Measurements from ENCODE around the gene TNNC1.

TNNC1 gene

GRCh38 chr3:52406791-52407510, 46.9 kb downstream of the TNNC1 start:
- TF ChIP-seq, protein P1, sequence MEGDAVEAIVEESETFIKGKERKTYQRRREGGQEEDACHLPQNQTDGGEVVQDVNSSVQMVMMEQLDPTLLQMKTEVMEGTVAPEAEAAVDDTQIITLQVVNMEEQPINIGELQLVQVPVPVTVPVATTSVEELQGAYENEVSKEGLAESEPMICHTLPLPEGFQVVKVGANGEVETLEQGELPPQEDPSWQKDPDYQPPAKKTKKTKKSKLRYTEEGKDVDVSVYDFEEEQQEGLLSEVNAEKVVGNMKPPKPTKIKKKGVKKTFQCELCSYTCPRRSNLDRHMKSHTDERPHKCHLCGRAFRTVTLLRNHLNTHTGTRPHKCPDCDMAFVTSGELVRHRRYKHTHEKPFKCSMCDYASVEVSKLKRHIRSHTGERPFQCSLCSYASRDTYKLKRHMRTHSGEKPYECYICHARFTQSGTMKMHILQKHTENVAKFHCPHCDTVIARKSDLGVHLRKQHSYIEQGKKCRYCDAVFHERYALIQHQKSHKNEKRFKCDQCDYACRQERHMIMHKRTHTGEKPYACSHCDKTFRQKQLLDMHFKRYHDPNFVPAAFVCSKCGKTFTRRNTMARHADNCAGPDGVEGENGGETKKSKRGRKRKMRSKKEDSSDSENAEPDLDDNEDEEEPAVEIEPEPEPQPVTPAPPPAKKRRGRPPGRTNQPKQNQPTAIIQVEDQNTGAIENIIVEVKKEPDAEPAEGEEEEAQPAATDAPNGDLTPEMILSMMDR (IDR thresholded peaks at IDR 0.05; ENCODE audit: low read depth, low read length) = no peak
- H3K27me3 ChIP-seq = no peaks in the 10 kb centered on the region
- peaks cover 4% of the 10 kb centered on the region; the same call in 1 of the 2 replicates for H3K4me1 ChIP-seq
- H3K36me3 ChIP-seq = peaks cover 4% of the 10 kb centered on the region
- H3K4me3 ChIP-seq (ENCODE audit: low read depth, low read length) = no peak overlapping the region
- no peak for DNase-seq
- H3K9me3 ChIP-seq = no peaks in the 10 kb centered on the region

- no peak for DNase-seq
- no peaks in the 10 kb centered on the region for H3K4me1 ChIP-seq
- no peaks in the 10 kb centered on the region for H3K9me3 ChIP-seq
- no peak overlapping the region for H3K4me3 ChIP-seq (ENCODE audit: low read depth, low read length)
- TF ChIP-seq, protein P1 (IDR thresholded peaks at IDR 0.05; ENCODE audit: low read depth, low read length) = no peak
- H3K36me3 ChIP-seq = peaks cover 4% of the 10 kb centered on the region
- H3K27me3 ChIP-seq = no peaks in the 10 kb centered on the region
These were observed 47.6 kb downstream of the TNNC1 start for GRCh38 chr3:52406231-52406661.

DNA sequence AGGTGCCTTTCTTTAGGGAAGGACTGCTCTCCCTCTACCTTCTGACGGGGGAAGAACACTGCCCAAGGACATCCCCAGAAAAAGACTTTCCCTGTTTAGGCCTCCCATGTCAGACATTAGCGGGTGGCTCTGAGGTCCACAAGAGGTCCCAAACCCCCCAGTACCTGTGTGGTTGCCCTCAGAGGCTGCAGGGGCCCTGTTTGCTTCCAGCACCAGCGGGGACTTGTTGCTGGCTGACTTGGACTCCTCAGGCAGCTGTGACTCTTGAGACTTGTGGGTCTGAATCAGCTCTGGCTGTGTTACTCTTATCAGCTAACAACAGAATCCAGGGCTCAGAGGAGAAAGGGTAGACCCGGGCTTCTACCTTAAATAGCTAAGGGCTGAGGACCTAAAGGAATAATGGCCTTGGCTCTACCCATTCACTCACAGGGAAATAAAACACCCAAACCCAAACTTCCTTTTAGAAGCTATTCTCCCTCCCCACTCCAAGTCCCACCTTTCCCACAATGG, 48.2 kb downstream of the TNNC1 start:
- no peaks in the 10 kb centered on the region for H3K27me3 ChIP-seq
- TF ChIP-seq, protein P1 (IDR thresholded peaks at IDR 0.05; ENCODE audit: low read depth, low read length) = no peak
- H3K36me3 ChIP-seq = peaks cover 4% of the 10 kb centered on the region
- H3K4me3 ChIP-seq (ENCODE audit: low read depth, low read length) = no peak overlapping the region
- no peaks in the 10 kb centered on the region for H3K4me1 ChIP-seq
- no peak for DNase-seq
- no peaks in the 10 kb centered on the region for H3K9me3 ChIP-seq

DNA sequence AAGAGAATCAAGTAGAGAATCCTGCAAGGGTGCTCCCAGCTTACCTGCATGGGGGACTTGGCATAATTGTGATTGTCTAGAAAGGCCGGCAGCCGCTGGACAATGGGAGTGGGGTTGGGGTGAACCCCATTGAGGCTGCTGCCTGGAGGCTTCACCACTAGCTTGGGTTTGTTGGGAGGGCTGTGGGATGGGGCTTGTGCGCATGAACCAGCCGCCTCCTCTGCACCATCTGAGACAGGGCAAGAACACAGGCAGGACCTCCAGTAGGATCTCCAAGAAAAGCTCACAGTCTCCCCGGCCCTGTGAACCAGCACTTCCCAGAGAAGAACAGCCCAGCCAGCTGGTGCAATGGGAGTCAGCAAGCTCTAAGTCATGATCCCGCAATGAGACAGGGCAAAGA, 48.8 kb downstream of the TNNC1 start:
- Histone ChIP-seq H3K4me3 (ENCODE audit: low read depth, low read length) (no peak overlapping the region), H3K9me3 (no peaks in the 10 kb centered on the region), H3K4me1 (no peaks in the 10 kb centered on the region), H3K36me3 (peaks cover 4% of the 10 kb centered on the region), H3K27me3 (no peaks in the 10 kb centered on the region)
- TF ChIP-seq, protein P1 (IDR thresholded peaks at IDR 0.05; ENCODE audit: low read depth, low read length) = no peak
- DNase-seq = no peak

DNA sequence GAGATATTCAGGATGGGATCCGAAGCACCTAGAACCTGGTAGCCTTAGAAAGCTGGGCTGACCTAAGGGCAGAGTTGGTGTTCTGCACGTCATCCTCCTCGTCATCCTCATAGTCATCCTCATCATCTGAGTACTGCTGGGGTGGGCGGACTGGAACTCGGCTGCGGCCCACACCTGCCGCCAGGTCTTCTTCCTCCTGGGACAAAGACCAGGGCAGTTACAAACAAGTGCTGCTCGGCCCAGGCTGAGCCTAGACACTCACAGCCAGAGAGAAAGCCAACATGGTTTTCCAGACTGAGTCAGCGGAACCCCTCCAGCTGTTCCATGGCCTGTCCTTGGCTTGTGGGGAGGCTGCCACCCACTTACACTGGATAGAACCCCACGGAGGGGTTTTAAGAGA, 49.5 kb downstream of the TNNC1 start:
- no peaks in the 10 kb centered on the region for H3K9me3 ChIP-seq
- TF ChIP-seq, protein P1 (IDR thresholded peaks at IDR 0.05; ENCODE audit: low read depth, low read length) = no peak
- H3K4me1 ChIP-seq = no peaks in the 10 kb centered on the region
- H3K4me3 ChIP-seq (ENCODE audit: low read depth, low read length) = no peak overlapping the region
- no peaks in the 10 kb centered on the region for H3K27me3 ChIP-seq
- H3K36me3 ChIP-seq = peaks cover 4% of the 10 kb centered on the region
- DNase-seq = no peak

GRCh38 chr3:52403955-52404354, 49.9 kb downstream of the TNNC1 start:
- no peak for DNase-seq
- peaks cover 4% of the 10 kb centered on the region for H3K36me3 ChIP-seq
- no peaks in the 10 kb centered on the region for H3K9me3 ChIP-seq
- TF ChIP-seq, protein P1 (IDR thresholded peaks at IDR 0.05; ENCODE audit: low read depth, low read length) = no peak
- no peaks in the 10 kb centered on the region for H3K27me3 ChIP-seq
- no peak overlapping the region for H3K4me3 ChIP-seq (ENCODE audit: low read depth, low read length)
- no peaks in the 10 kb centered on the region for H3K4me1 ChIP-seq

Measured in BE2C (cell line).